ENCODE data around the gene ZNF862. TPM values are rescaled to one million over a fixed set of nuclear protein-coding genes. Genes with fewer than 3 reads are reported as not detected.

ZNF862 gene
- total and polyA plus RNA-seq, 10 of the 15 experiments (the other 5 are each of a cell fraction or from before 2014, with no cell fraction given) = 0.49 to 7.7 (median 3.5) TPM

DNA sequence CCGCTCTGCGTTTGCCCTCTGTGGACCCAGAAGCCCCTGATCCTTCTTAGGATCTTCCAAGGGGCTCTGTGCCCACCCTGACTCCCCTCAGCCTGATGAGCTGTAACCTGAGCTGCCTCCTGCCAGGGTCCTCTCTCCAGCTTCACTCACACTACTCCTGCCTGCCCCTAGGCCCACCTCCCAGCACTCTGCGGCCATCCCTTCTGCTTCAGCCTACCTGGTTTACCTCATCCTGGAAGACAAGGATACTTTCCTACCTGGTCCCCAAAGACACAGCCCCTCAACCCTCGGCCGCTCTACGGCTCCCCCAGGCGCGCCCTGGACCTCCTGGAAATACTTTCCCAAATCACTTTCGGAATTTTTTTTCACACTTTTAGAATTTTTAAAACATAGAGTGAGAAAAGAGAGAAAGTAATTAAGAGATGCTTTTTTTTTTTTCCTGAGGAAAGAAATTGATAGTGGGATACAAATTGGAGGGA lies 6.4 kb upstream of the ZNF862 start:
- Histone ChIP-seq H3K27me3 (replicated peaks in 1 of 2; ENCODE audit: control insufficient read depth in 2 of 2, insufficient read depth in 2 of 2, low read length in 1 of 2) (peaks cover 0 to 3% of the 10 kb centered on the region in 2 experiments; a peak in 1 of 4 replicates), H3K79me2 (ENCODE audit: control insufficient read depth, insufficient read depth, low read length) (no peaks in the 10 kb centered on the region), H2AFZ (ENCODE audit: control insufficient read depth, low read depth, low read length) (no peak overlapping the region), H3K4me3 (no peak overlapping the region), H3K9ac (ENCODE audit: control insufficient read depth, insufficient read depth, low read length) (no peak overlapping the region), H3K4me2 (ENCODE audit: control insufficient read depth, insufficient read depth) (no peak overlapping the region), H3K9me3 (replicated peaks; ENCODE audit: control insufficient read depth, insufficient read depth, low read length) (no peaks in the 10 kb centered on the region), H3K36me3 (ENCODE audit: control insufficient read depth in 2 of 2, insufficient read depth in 2 of 2, low read length in 1 of 2) (no peaks in the 10 kb centered on the region), H4K20me1 (ENCODE audit: control insufficient read depth, insufficient read depth) (no peaks in the 10 kb centered on the region), H3K4me1 (ENCODE audit: control insufficient read depth, insufficient read depth, low read length) (no peaks in the 10 kb centered on the region), H3K27ac (ENCODE audit: control insufficient read depth, insufficient read depth) (no peak overlapping the region)
- ChIA-PET POLR2A (no interaction called here), SMC1A (ENCODE audit: uncharacterized antibody, unreplicated experiment) (no interaction called here), RAD21 (ENCODE audit: unreplicated experiment) (no interaction called here), CTCF (no interaction called here)
- no TSS peak for BruUV-seq (replicated peaks)
- ATAC-seq (no peak), FAIRE-seq (no peak), DNase-seq (ENCODE audit: low read depth, low spot score) (no peak)
- in situ Hi-C loops (cut with MboI) (no loop called here), intact Hi-C loops (cut with micrococcal nuclease; ENCODE audit: unreplicated experiment) (no loop called here)
- TF ChIP-seq SIX5 (IDR thresholded peaks at IDR 0.05; ENCODE audit: low read depth, low read length, severe bottlenecking) (no peak), NFXL1 (IDR thresholded peaks at IDR 0.05; ENCODE audit: borderline replicate concordance) (no peak), SUPT20H (IDR thresholded peaks at IDR 0.05; ENCODE audit: borderline replicate concordance, control insufficient read depth, low read depth, low read length) (no peak), EGR1 (IDR thresholded peaks at IDR 0.05; ENCODE audit: borderline replicate concordance in 1 of 2, low read depth in 2 of 2, low read length in 2 of 2) (no peak), ZNF384 (IDR thresholded peaks at IDR 0.05; ENCODE audit: borderline replicate concordance, low read depth, low read length) (no peak), MYB (IDR thresholded peaks at IDR 0.05; ENCODE audit: borderline replicate concordance, low read depth, low read length) (no peak)
- TF ChIP-seq, protein P1, sequence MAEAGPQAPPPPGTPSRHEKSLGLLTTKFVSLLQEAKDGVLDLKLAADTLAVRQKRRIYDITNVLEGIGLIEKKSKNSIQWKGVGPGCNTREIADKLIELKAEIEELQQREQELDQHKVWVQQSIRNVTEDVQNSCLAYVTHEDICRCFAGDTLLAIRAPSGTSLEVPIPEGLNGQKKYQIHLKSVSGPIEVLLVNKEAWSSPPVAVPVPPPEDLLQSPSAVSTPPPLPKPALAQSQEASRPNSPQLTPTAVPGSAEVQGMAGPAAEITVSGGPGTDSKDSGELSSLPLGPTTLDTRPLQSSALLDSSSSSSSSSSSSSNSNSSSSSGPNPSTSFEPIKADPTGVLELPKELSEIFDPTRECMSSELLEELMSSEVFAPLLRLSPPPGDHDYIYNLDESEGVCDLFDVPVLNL (IDR thresholded peaks at IDR 0.05; ENCODE audit: low read depth, low read length) = no peak
- 45% methylated on average over 9 of the region's 9 CpGs for WGBS (ENCODE audit: insufficient coverage, insufficient replicate concordance, low lambda C conversion rate, missing lambda C conversion rate)

All from GM12878 (cell line).